HG03103 (cell line): ENCODE results near the gene ETS2.

Experiments
- ATAC-seq: cut with Tn5 transposase; IDR thresholded peaks from one replicate; pipeline ENCODE4 v1.9.1; 2021; ENCODE audit warnings: low read depth; ENCODE audit not compliant: unreplicated experiment

ETS2 gene

GRCh38 chr21:38777015-38777414 is 28.7 kb upstream of the ETS2 start:
- no peak for ATAC-seq

GRCh38 chr21:38777531-38777930 is 28.2 kb upstream of the ETS2 start:
- no peak for ATAC-seq

GRCh38 chr21:38780879-38781278 is 24.9 kb upstream of the ETS2 start:
- ATAC-seq, result peak; percentile 63

- ATAC-seq, result no peak
Measured at GRCh38 chr21:38784458-38785266, 21.1 kb upstream of the ETS2 start.

GRCh38 chr21:38785483-38785882 is 20.2 kb upstream of the ETS2 start:
- ATAC-seq, result no peak

DNA sequence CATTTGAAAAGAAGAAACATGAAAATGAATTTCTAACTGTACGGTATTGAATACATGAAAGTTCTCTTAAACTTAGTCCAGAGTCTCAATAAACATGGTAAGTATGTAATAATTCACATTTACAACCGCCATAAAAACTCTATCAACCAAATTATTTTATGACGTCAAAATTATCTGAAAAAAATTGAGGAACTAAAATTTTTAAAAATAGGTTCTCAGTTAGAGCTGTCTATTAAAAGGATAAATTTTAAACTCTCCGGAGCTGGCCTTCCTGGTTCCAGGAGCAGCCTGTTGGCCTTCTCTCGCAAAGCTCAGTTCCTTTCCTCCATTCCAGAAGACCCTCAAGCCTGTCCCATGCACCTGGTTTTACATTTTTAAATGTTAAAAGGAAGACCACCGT is 18.7 kb upstream of the ETS2 start:
- no peak for ATAC-seq

GRCh38 chr21:38787461-38788274 is 18.1 kb upstream of the ETS2 start:
- no peak for ATAC-seq

DNA sequence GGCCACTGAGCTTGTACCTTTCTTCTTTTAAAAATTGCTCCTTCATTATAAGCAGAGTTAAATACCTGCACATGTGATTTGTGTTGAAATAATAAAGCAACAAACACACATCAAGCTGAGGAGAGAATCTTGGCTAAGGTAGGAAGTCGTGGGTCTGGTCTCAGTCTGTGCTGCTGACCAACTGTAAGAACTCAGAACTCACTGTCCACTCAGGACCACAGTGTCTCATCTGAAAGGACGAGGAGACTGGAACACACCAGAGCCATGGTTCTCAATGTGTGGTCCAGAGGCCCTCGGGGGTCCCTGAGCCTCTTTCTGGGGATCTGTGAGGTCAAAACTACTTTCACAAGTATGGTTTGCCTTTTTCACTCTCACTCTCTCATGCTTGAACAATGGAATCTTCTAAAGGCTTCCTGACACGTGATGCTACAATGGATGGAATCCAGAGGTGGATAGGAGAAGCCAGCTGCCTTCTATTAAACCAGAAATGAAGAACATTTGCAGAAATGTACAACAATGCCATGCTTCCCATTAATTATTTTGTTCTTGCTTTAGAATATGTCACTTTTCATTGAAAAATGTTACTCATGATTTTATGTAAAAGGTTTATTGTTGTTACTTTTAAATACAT is 17.3 kb upstream of the ETS2 start:
- ATAC-seq, result no peak

DNA sequence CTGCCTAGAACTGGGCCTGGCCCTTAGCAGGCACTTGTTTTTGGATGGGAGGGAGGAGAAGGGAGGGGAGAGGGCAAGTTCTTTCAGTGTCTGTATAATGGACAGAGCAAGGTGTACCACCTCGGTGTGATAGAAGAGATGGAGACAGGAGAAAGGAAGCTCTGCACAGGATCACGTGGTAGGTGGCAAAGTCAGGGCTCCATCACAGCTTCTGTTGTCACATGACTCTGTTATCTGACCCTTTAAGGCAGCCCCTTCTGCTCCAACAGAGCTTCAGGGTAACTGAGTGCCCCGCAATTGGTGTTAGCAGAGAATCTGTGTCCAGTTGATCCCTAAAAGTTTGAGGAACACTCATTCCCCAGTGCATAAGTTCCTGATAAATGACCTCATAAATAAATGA is 16.5 kb upstream of the ETS2 start:
- ATAC-seq, result no peak

- ATAC-seq, result no peak
Measured at GRCh38 chr21:38790059-38790458, 15.7 kb upstream of the ETS2 start.

- no peak for ATAC-seq
Measured at GRCh38 chr21:38790961-38791360, 14.8 kb upstream of the ETS2 start.

DNA sequence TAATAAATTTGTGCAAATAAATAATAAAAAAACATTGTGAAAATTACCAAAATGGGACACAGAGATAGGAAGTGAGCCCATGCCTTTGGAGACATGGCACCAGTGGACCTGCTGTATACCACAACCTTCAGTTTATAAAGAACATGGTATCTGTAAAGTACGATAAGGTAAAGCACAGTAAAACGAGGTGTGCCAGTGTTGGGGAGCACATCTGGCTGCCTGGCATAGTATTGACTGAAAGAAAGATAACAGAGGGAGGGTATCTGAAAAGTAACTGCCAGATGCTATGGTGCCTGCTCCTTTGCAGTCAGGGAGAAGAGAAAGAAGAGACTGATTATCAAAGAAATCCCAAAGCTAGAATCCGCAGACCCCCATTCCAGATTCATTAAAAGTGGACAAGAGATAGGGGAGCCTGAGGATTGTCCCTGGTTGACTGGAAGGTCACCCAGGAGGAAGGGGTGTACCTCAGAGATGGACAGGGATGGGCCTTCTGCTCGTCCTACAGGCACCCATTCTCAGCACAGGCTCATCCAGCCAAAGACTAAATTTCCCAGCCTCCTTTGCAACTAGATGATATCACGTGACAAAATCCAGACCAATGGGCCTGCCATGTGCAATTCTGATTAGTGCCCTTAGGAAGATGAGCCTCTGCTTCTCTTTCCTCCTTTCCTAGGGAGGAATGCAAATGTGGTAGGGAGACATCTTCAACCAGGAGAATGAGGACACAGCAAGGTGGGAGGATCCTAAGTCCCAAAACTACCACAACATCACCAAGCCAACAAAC is 12.9 kb upstream of the ETS2 start:
- ATAC-seq, result no peak

DNA sequence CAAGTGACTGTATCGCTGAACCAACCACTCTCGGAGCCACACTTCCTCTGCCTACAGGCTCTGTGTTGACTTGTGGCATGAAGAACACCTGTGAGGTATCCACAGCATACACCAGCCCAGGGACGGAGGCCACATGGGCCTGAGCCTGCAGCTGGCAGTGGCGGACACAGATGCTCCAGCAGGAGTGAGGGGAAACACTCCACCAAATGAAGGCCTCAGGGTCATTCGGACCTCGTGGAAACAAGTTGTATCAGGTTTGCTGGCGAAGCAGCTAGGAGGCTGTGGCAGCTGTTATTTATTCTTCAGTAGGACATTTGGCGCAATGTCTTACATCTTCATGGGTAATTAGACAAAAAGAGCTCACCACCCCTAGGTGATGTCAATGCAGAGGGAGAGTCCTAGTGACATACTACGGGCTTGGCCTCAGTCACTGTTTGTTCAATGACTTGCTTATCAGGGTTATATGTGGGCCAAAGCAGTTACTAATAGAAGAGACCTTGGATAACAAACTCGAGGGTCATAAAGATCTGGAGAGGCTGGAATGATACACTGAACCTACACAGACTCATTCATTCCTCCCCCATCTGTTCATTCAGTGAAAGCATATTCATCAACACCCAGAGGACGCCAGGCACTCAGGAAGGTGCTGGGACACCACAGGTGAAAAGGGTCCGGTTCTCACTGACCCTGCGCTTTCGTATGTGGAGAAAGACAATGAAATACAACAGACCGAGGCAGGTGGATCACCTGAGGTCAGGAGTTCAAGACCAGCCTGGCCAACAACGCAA is 11.6 kb upstream of the ETS2 start:
- no peak for ATAC-seq

- no peak for ATAC-seq
Measured at GRCh38 chr21:38794978-38795377, 10.8 kb upstream of the ETS2 start.

DNA sequence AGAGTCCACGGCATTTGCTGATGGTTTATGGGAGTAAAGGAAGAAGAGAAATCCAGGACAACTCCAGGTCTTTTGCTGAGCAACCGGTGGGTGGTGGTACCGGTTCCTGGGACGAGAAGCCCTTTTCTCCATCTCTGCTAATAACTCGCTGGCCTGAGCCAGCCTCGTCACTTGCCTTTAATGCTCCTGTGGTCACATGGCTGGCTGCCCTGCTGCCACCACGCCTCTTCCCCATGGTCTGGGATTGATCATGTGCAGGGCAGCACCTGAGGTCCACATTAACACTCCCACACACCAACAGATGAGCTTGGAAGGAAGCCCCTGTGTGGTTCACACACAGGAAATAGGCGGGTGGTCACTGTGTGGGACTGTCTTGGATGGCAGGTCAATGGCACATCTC is 10.3 kb upstream of the ETS2 start:
- no peak for ATAC-seq

- ATAC-seq, result no peak
Measured at GRCh38 chr21:38796424-38796823, 9.3 kb upstream of the ETS2 start.

DNA sequence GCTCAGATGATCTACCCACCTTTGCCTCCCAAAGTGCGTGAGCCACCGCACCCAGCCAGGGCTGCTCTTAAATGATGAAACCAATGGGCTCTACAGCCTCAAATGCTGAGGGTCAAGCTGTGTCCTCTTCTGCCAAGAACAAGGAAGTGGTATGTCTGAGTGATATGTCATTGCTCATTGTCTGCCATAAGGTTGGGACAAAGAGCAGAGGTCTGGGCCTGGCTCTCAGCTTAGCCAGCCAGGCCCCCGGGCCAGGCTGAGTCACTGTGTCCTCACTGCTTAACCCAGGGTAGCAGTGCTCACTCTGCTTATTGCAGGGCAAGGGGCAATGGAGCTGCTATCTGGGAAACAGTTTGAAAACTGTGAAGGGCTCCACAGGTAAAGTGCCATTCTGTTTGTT is 8.3 kb upstream of the ETS2 start:
- no peak for ATAC-seq

DNA sequence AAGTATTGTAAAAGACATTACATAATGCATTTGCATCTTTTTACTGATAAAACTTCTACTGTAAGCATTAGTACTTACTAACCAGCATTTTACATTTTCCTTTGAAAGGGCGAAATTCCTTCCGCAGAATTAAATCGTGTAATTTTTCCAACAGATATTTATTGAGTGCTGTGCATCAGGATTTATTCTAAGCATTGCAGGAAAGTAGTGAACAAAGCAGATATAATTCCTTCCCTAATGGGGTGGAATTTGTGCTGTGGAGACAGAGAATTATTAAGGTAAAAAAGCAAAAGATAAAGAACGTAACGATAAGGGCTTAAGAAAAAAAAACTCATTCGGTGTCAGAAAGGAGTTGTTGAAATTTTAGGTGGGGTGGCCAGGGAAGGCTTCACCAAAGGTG is 7.6 kb upstream of the ETS2 start:
- ATAC-seq, result no peak

DNA sequence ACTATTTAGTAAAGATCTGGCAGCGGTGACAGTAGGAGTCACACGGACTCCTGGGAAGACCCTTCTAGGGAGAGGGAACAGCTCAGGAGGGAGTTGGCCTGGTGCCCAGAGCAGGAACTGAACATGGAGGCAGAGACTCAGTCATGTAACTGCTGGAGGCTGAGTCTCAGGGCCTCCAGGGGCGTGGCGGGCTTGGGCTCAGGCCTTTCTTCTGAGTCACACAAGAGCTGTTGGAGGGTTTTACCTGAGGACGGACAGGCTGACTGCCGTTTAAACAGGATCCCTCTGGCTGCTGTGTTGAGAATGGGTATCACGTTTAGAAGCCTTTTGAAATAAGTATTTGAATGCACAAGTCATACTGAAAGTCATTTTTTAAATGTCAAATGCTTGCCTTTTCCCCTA is 7.2 kb upstream of the ETS2 start:
- ATAC-seq, result no peak
